Suppressor macrophage treated with lipopolysaccharide for 1 hour (primary cell): ENCODE data around the gene MYO9A.
"Not testable (repeated sequence)": the region's sequence is repeated elsewhere in the genome, so short reads cannot be mapped to it uniquely, and the experiment has no call there.

Source experiments
- DNase-seq, 3 donors: peaks; one replicate each; pipeline ENCODE4 v3.0.0-alpha.2; 2020 to 2022

Gene MYO9A

GRCh38 chr15:72086920-72087648 lies 30.9 kb downstream of the MYO9A start:
- DNase-seq: no peak

DNA sequence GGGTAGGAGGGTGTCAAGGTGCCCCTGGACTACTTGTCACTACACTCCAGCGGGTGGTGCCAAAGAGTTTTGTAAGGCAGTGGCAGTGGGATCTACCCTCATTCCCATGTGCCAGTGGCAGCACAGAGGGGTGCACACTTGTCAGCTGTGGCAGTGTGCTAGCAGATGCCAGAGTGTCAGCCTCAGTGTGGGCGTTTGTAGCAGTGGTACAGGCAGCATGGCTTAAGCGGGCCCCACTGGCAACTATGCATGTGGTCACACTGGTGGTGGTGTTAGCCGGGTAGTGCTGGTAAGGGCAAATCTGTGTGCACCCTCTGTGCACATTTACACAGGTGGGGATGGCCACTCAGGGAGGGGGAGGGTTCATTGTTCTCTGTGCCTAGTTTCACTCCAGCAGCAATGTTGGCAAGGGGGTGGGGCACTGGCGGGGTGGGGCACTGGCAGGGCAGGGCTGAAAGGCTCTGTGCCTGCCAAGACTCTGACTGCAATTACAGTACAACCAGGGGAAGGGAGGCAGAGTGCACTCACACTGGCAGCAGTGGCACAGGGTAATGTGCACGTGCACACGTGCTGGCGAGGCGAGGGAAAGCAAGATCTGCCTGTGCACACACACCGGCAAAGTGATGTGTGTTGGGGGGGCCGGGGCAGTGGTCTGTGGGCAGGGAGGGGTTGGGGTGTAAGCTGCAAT lies 31.8 kb downstream of the MYO9A start:
- DNase-seq: no peak

DNA sequence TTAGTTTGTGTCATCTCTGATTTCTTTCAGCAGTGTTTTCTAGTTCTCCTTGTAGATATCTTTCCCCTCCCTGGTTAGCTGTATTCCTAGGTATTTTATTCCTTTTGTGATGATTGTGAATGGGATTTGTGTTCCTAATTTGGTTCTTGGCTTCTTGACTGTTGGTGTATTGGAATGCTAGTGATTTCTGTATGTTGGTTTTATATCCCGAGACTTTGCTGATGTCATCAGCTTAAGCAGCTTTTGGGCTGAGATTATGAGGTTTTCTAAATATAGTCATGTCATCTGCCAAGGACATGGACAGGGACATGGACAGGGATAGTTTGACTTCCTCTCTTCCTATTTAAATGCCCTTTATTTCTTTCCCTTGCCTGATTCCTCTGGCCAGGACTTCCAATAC lies 35.8 kb downstream of the MYO9A start:
- DNase-seq: no peak

- no peak for DNase-seq
Measured at GRCh38 chr15:72078887-72079286, 39.1 kb downstream of the MYO9A start.

DNA sequence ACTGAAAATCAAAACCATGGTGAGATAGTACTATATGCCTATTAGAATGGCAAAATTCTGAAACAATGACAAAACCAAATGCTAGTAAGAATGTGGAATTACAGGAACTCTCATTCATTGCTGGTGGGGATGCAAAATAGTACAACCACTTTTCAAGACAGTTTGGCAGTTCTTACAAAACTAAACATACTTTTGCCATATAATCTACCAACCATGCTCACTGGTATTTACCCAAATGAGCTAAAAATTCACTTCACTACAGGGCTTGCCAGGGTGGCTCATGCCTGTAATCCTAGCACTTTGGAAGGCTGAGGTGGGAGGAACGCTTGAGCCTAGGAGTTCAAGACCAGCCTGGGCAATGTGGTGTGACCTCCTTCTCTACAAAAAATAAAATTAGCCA lies 40.0 kb downstream of the MYO9A start:
- no peak for DNase-seq

DNA sequence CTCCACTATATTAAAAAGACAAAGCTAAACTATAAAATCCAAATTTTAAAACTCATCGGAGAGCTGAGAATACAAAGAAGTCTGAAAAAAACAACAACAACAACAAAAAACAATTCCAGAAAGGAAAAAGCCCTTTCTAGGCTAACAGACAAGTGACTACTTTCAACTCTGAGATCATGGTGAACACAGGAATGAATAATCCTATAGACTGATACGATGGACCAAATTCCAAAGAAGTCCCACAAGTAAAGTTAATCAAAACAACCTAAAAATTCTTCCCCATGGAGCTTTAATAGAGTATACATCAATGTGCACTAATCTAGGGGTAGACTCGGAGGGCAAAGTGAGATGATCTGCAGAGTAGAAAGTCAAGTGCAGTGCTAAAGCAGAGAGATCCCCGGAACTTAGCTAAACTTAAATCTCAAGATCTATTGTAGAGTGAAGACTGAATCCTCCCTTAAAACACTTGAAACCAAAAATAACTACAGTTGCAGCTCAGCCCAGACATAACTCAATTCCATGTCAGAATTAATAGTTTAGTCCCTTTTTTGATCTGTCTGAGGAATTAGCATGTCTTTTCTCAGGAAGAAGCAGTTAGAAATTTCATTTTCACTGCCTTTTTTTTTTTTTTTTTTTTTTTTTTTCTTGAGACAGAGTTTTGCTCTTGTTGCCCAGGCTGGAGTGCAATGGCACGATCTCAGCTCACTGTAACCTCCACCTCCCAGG lies 43.5 kb downstream of the MYO9A start:
- DNase-seq: no peak

- not testable (repeated sequence) for DNase-seq
Measured at GRCh38 chr15:72071448-72071825, 46.5 kb downstream of the MYO9A start.

DNA sequence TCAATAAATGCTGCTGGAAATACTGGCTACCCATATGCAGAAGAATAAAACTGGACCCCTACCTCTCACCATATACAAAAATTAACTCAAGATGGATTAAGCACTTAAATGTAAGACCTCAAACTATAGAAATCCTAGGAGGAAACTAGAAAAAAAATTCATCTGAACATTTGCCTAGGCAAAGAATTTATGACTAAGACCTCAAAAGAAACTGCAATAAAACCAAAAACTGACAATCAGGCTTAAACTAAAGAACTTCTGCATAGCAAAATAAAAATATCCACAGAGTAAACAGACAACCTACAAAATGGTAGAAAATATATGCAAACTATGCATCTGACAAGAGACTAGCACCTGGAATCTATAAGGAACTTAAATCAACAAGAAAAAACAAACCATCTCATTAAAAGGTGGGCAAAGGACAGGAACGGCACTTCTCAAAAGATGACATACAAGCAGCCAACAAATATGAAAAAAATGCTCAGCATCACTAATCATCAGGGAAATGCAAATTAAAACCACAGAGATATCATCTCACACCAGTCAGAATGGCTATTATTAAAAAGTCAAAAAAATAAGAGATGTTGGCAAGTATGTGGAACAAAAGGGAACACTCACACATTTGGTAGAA lies 47.0 kb downstream of the MYO9A start:
- no peak for DNase-seq

- DNase-seq: no peak
Measured at GRCh38 chr15:72068856-72069255, 49.1 kb downstream of the MYO9A start.

- DNase-seq: no peak
Measured at GRCh38 chr15:72065801-72066200, 52.1 kb downstream of the MYO9A start.

DNA sequence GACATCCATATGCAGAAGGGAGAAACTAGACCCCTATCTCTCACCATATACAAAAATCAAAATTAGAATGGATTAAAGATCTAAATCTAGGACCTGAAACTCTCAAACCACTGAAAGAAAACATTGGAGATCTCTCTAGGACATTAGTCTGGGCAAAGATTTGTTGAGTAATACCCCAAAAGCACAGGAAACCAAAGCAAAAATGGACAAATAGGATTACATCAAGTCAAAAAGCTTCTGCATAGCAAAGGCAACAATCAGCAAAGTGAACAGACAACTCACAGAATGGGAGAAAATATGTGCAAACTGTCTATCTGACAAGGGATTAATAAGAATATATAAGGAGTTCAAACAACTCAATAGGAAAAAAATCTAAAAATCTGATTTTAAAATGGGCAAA lies 54.8 kb downstream of the MYO9A start:
- no peak for DNase-seq

GRCh38 chr15:72062319-72062718 lies 55.6 kb downstream of the MYO9A start:
- no peak for DNase-seq

DNA sequence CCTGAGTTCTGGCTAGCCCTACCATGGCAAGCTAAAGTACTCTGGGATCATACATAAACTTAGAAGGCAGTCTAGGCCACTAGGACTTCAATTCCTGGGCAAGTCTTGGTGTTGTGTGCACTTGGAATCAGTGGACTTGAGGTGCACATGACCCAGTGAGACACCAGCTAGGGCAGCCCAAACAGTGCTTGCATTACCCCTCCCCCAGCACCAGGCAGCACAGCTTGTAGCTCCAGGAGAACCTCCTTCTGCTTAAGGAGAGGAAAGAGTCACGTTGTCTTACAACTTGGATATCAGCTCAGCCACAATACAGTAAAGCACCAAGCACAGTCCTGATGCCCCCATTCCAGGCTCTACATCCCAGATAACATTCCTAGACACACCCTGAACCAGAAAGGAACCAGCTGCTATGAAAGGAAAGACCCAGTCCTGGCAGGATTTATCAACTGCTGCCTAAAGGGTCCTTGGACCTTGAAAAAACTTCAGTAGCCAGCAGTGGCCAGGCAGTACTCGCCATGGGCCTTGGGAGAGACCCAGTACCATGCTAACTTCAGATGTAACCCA lies 57.2 kb downstream of the MYO9A start:
- no peak for DNase-seq

DNA sequence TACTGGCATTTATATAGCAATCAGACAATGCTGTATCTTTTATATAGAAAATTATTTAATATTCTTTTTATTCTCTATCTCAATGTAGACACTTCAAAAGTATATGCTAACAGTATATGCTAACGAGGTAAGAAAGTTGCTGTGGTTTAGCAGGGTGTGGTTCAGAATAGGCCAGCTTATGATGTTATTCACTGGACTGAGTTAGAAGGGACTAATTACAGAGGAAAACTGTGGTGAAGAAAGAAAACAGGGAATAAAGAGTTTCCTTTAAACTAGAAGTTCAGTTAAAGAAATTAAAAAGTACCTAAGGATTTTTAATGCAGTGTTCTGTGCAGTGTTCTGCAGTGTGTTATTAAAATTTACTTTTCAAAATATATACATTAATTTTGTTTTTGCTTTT lies 59.4 kb downstream of the MYO9A start:
- no peak for DNase-seq

DNA sequence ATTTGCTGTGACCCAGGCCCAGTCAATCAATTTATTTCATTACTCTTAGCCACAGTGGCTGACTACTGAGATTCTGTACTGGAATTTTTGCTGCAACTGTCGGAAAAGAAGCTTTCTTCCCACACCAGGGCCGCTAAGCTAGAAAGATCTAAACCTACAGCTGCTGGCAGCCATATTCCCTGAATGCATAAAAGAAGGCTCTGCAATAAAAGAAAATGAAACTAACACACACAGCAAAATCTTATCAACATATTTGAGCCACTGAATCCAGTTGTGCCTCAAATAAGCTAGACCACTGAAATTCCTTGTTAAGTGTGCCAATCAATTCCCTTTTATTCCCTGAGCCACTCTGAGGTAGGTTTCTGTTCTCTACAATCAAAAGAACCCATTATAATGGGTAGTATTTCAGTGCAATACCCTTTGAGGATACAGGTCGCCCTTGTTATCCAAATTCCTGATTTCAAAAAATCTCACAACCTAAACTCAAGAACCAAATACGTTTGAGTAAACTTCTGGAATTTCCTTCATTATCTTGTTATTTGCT lies 60.3 kb downstream of the MYO9A start:
- DNase-seq: no peak

- DNase-seq: not testable (repeated sequence)
Measured at GRCh38 chr15:72056217-72056616, 61.7 kb downstream of the MYO9A start.

DNA sequence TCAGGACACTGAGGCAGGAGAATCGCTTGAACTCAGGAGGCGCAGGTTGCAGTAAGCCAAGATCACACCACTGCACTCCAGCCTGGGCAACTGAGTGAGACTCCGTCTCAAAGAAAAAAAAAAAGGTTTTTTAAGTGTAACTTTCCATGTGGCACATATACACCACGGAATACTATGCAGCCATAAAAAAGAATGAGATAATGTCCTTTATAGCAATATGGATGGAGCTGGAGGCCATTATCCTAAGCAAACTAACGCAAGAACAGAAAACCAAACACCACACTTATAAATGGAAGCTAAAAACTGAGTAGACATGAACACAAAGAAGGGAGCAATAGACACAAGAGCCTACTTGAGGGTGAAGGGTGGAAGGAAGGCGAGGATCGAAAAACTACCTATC lies 64.7 kb downstream of the MYO9A start:
- DNase-seq: not testable (repeated sequence)

GRCh38 chr15:72050700-72051099 lies 67.2 kb downstream of the MYO9A start:
- DNase-seq: no peak

DNA sequence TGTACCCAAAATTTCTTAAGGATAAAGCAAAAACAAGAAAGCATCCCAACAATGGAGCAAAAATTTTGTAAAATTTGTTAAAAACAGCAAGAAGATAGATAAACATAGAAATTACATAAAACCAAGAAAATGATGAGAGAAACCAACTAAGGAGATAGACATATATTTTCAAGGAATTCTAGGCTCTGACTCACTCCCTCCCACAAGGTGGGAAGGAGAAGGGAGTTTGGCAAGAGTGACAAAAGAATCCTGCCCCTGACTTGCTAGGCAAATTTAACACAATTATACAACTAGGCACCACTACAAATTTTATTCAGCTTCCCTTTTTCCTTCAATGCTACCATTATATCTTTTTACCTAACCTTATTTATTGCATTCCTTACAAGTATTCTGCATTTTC lies 70.9 kb downstream of the MYO9A start:
- DNase-seq: peak in 2 of 3 donors; percentile 13 to 15

DNA sequence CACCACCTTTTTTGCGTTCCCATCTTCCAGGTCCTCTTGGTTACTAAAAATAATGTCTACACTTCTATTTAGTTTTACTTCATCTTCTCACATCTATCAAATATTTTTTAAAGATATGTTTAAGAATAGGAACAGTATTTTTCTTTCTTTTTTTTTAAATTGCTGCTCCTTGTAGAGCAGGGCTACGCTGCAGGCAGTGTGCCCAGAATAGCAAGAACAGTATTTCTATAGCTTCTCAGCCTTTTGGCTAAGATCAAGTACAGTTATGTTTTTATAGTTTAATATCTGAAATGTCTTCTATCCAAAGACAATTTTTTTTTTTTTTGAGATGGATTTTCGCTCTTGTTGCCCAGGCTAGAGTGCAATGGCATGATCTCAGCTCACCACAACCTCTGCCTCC lies 73.0 kb downstream of the MYO9A start:
- no peak for DNase-seq

DNA sequence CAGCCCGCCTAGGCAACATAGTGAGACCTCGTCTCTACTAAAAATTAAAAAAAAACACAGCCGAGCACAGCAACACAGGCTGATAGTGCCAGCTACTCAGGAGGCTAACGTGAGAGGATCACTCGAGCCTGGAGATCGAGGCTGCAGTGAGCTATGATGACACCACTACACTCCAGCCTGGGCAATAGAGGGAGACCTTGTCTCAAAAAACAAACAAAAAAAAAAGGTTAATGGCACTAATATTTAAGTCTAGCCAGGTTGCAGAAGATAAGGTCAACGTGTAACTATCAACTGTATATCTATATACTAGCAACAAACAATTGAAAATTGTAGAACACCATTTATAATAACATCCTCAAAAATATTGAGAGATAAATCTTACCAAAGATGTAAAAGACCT lies 75.1 kb downstream of the MYO9A start:
- no peak for DNase-seq

GRCh38 chr15:72042054-72042453 lies 75.9 kb downstream of the MYO9A start:
- DNase-seq: no peak

DNA sequence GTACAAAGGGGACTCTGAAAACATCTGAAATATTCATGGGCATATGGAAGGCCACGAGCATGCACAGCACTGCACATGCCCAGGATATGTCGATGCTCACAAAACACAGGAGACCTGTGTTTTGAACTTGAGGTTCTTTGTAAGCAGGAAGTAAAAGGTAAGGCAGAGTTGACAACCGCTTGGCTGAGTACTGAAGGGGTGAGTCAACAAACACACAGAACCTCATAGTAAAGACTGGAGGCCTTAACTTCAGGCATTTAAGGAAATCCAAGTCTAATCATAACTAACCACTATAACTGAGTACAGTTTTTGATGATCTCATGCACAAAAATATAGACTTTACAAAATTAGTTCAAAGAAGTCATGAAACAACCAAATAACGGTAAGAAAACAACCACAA lies 80.6 kb downstream of the MYO9A start:
- no peak for DNase-seq
